WERI-Rb-1 (cell line): ENCODE measurements around the gene KLHL30.

Experiments
- DNase-seq: peaks from one replicate; pipeline ENCODE4 v3.0.0-alpha.2; 2020
- H3K27ac ChIP-seq: fragments of 250-450 bp; sonication (Bioruptor Pico); 2 replicates; pipeline ENCODE4 v1.5.1; 2020; ENCODE audit warnings: mild to moderate bottlenecking, moderate library complexity
- H3K27me3 ChIP-seq: fragments of 250-450 bp; sonication (Bioruptor Pico); 2 replicates; pipeline ENCODE4 v1.5.1; 2021; ENCODE audit warnings: mild to moderate bottlenecking, low read depth, moderate library complexity; ENCODE audit not compliant: insufficient read depth, severe bottlenecking
- H3K36me3 ChIP-seq: fragments of 250-450 bp; sonication (Bioruptor Pico); 2 replicates; pipeline ENCODE4 v1.5.1; 2020; ENCODE audit warnings: mild to moderate bottlenecking, moderate library complexity
- H3K4me3 ChIP-seq: 2 replicates; pipeline ENCODE4 v1.5.1; 2011; ENCODE audit warnings: low read depth, mild to moderate bottlenecking, control low read depth, low read length
- H3K9me3 ChIP-seq: fragments of 250-450 bp; sonication (Bioruptor Pico); 2 replicates; pipeline ENCODE4 v1.5.1; 2021; ENCODE audit warnings: mild to moderate bottlenecking, moderate library complexity; ENCODE audit not compliant: severe bottlenecking
- TF ChIP-seq, protein P1 (sequence below): IDR thresholded peaks from 2 replicates; pipeline ENCODE4 v1.5.1; 2011; ENCODE audit warnings: low read depth, mild to moderate bottlenecking, control low read depth, inconsistent platforms, low read length

KLHL30 gene

DNA sequence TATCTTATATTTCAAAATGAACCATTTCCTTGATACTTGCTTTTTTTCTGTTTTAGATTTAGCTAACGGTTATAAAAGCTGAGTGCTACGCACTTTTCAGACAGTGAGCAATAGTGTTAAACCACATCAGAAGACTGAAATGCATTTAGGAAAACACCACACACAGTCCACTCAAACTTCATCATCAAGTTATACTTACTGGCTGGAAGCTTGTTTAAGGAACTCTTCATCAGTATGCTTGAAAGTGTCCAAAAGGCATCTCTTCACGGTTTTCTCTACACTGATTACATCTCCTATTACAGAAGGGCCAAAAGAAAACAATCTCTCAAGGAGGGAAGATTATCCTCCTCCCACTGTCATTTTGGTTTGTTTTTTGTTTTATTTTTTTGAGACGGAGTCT, 45.4 kb downstream of the KLHL30 start:
- peaks cover 96% of the 10 kb centered on the region for H3K36me3 ChIP-seq
- no peak overlapping the region for H3K4me3 ChIP-seq
- TF ChIP-seq, protein P1, sequence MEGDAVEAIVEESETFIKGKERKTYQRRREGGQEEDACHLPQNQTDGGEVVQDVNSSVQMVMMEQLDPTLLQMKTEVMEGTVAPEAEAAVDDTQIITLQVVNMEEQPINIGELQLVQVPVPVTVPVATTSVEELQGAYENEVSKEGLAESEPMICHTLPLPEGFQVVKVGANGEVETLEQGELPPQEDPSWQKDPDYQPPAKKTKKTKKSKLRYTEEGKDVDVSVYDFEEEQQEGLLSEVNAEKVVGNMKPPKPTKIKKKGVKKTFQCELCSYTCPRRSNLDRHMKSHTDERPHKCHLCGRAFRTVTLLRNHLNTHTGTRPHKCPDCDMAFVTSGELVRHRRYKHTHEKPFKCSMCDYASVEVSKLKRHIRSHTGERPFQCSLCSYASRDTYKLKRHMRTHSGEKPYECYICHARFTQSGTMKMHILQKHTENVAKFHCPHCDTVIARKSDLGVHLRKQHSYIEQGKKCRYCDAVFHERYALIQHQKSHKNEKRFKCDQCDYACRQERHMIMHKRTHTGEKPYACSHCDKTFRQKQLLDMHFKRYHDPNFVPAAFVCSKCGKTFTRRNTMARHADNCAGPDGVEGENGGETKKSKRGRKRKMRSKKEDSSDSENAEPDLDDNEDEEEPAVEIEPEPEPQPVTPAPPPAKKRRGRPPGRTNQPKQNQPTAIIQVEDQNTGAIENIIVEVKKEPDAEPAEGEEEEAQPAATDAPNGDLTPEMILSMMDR, result no peak
- H3K27me3 ChIP-seq, result no peaks in the 10 kb centered on the region
- no peak for DNase-seq
- H3K9me3 ChIP-seq, result no peaks in the 10 kb centered on the region
- H3K27ac ChIP-seq, result no peak overlapping the region

DNA sequence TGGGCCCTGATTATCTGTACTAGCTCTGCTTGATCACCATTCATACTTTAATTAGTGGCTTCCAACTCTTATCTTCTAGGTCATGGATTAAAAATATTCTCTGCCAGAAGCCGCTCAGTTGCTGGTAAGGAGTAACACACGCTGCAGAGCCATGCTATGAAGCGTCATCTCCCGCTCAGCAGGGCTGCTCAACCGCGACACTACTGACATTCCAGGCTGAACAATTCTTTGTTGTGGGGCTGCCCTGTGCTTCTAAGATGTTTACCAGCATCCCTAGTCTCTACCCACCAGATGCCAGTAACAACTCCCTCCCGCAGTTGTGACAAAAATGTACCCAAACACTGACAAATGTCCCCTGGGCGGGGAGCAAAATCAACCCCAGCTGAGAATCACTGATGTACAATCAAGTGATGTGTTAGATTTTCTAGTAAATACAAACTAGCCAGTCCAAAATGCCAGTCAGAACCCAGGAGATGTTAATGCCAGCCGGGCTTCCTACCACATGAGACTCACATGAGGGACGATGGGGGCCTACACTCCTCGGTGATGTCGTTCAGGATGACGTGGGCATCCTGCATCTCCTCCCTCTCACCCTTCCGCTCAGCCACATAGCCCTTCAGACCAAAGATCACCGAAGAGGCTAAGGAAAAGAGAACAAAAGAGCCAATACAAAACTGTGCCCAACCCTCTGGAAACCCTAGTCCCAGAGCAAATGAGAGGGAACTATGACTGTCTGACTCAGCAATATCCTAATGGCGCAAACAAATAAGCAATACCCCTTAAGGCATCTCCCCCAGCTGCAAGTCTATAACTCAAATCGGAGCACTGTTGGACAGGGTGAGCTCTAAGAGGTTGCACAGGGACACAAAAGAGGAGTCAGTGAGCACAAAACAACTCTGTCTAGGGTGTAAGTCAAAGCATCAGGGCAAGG, 49.4 kb downstream of the KLHL30 start:
- Histone ChIP-seq H3K27ac (no peak overlapping the region), H3K9me3 (no peaks in the 10 kb centered on the region), H3K36me3 (peaks cover 95% of the 10 kb centered on the region), H3K4me3 (no peak overlapping the region), H3K27me3 (no peaks in the 10 kb centered on the region)
- no peak for DNase-seq
- TF ChIP-seq, protein P1, result no peak

DNA sequence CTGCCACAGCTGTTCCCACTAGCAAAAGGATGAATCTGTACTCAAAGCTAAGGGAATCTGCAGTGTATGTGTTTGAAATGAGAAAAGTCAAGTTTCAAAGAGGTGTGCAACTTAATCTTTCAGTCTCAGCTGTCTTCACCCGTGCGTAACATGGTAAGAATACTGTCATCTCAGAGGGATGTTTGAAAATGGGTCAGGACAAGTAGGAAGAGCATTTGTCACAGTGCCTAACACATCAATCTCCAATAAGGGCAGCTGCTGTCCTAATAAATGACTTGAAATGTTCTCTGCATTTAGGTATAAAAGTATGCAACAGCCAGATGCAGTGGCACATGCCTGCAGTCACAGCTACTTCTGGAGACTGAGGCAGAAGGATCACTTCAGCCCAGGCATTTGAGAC, 52.0 kb downstream of the KLHL30 start:
- DNase-seq, result no peak
- Histone ChIP-seq H3K27ac (no peak overlapping the region), H3K36me3 (peaks cover 94% of the 10 kb centered on the region), H3K9me3 (no peaks in the 10 kb centered on the region), H3K4me3 (no peak overlapping the region), H3K27me3 (no peaks in the 10 kb centered on the region)
- TF ChIP-seq, protein P1, result no peak
